SK-N-SH (cell line): ENCODE data around the gene DRGX.

Experiments
- CTCF ChIP-seq: fragments of 200-600 bp; sonication (generic); IDR thresholded peaks from 2 replicates; pipeline ENCODE4 v1.6.1; 2017; ENCODE audit warnings: antibody characterized with exemption, mild to moderate bottlenecking, moderate library complexity
- EZH2phosphoT487 ChIP-seq: fragments of 200-600 bp; sonication (generic); IDR thresholded peaks from 2 replicates; pipeline ENCODE4 v1.6.1; 2017; ENCODE audit warnings: low read depth, mixed run types, mild to moderate bottlenecking, antibody characterized with exemption, moderate library complexity, borderline replicate concordance
- RAD21 ChIP-seq: IDR thresholded peaks from 2 replicates; pipeline ENCODE4 v1.6.1; 2012; ENCODE audit warnings: mild to moderate bottlenecking, low read length
- TCF12 ChIP-seq: IDR thresholded peaks from 2 replicates; pipeline ENCODE4 v1.4.0; 2012

GRCh38 chr10:49321021-49321420, 74.9 kb downstream of the DRGX start:
- TF ChIP-seq CTCF (no peak), TCF12 (no peak), EZH2phosphoT487 (no peak), RAD21 (no peak)
